Activated naive CD4-positive, alpha-beta T cell treated with anti-CD3 and anti-CD28 coated beads, Interleukin-2, amount 10 ng/mL, durations not matched to agents 7 days and 5 days (primary cell): ENCODE measurements around the gene SAMD14.
A peak's percentile ranks its signal among the peaks of the same experiment; 100 is the strongest.

Experiments
- CTCF ChIA-PET: fragments of 350-600 bp; sonication (Branson Sonifier 250); formaldehyde crosslinking; loops from one replicate; lab custom pipeline; 2021; ENCODE audit warnings: antibody characterized with exemption; lab: Charles Lee
- DNase-seq: peaks from one replicate; pipeline ENCODE4 v3.0.0-alpha.2; 2020
- H3K27ac Mint-ChIP-seq: one replicate; pipeline ENCODE4 v1.8.0; 2021; ENCODE audit warnings: mild to moderate bottlenecking, moderate library complexity, mixed read lengths
- H3K27me3 Mint-ChIP-seq: one replicate; pipeline ENCODE4 v1.8.0; 2021; ENCODE audit warnings: mild to moderate bottlenecking, mixed read lengths
- H3K36me3 Mint-ChIP-seq: one replicate; pipeline ENCODE4 v1.8.0; 2021; ENCODE audit warnings: mixed read lengths
- H3K4me1 Mint-ChIP-seq: one replicate; pipeline ENCODE4 v1.8.0; 2021; ENCODE audit warnings: mixed read lengths
- H3K4me3 Mint-ChIP-seq: one replicate; pipeline ENCODE4 v1.8.0; 2021; ENCODE audit warnings: mild to moderate bottlenecking, moderate library complexity, mixed read lengths
- H3K9me3 Mint-ChIP-seq: one replicate; pipeline ENCODE4 v1.8.0; 2021; ENCODE audit warnings: mixed read lengths

Gene SAMD14

GRCh38 chr17:50169881-50170459, 40.0 kb upstream of the SAMD14 start:
- no peak overlapping the region for H3K27ac Mint-ChIP-seq
- no peak for DNase-seq
- H3K9me3 Mint-ChIP-seq = no peaks in the 10 kb centered on the region
- peaks cover 51% of the 10 kb centered on the region for H3K27me3 Mint-ChIP-seq
- H3K4me1 Mint-ChIP-seq = peaks cover 16% of the 10 kb centered on the region
- H3K36me3 Mint-ChIP-seq = no peaks in the 10 kb centered on the region
- H3K4me3 Mint-ChIP-seq = no peak overlapping the region
- CTCF ChIA-PET = interaction anchor here (0.6 to 6.1 kb wide), 29 partner anchors 8 to 192 kb away, joined by 3 to 100 read pairs (median 5); partner anchors contain the start of genes COL1A1 and TMEM92

GRCh38 chr17:50169121-50169764, 39.3 kb upstream of the SAMD14 start:
- Mint-ChIP-seq H3K27me3 (peaks cover 49% of the 10 kb centered on the region), H3K9me3 (no peaks in the 10 kb centered on the region), H3K4me1 (peaks cover 16% of the 10 kb centered on the region), H3K36me3 (no peaks in the 10 kb centered on the region), H3K27ac (peak overlapping the region; percentile 6), H3K4me3 (peak overlapping the region; percentile 17)
- DNase-seq = peak; percentile 68
- CTCF ChIA-PET = interaction anchor here (0.6 to 6.1 kb wide), 29 partner anchors 9 to 193 kb away, joined by 3 to 100 read pairs (median 5); partner anchors contain the start of genes COL1A1 and TMEM92

DNA sequence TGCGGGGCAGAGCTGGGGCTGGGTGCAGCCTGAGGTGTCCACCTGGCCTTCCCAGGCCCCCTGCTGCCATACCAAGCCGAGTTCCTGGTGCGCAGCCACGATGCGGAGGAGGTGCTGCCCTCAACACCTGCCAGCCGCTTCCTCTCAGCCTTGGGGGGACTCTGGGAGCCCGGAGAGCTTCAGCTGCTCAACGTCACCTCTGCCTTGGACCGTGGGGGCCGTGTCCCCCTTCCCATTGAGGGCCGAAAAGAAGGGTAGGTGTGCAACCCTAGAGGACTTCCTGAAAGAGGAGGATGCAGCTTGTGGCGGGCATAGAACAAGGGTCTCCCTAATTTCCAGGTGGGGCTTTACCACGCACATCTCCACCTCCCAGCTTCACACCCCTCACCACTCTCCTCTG, 38.4 kb upstream of the SAMD14 start:
- Mint-ChIP-seq H3K36me3 (no peaks in the 10 kb centered on the region), H3K9me3 (no peaks in the 10 kb centered on the region), H3K4me3 (no peak overlapping the region), H3K4me1 (peaks cover 19% of the 10 kb centered on the region), H3K27me3 (peaks cover 53% of the 10 kb centered on the region), H3K27ac (no peak overlapping the region)
- CTCF ChIA-PET = interaction anchor here (0.6 to 6.1 kb wide), 9 partner anchors 10 to 129 kb away, joined by 3 to 100 read pairs (median 8); partner anchors contain the start of gene COL1A1
- DNase-seq = no peak

- Mint-ChIP-seq H3K27ac (no peak overlapping the region), H3K4me1 (peaks cover 23% of the 10 kb centered on the region), H3K4me3 (no peak overlapping the region), H3K9me3 (peaks cover 3% of the 10 kb centered on the region), H3K36me3 (peaks cover 2% of the 10 kb centered on the region), H3K27me3 (peaks cover 53% of the 10 kb centered on the region)
- DNase-seq = no peak
- CTCF ChIA-PET = interaction anchor here (1.6 to 6.1 kb wide), 3 partner anchors 27 to 130 kb away, joined by 8 to 100 read pairs (median 26); no protein-coding TSS in a partner anchor
Measured at GRCh38 chr17:50167371-50167770, 37.4 kb upstream of the SAMD14 start.

- no peak overlapping the region for H3K27ac Mint-ChIP-seq
- H3K4me3 Mint-ChIP-seq = no peak overlapping the region
- DNase-seq = no peak
- peaks cover 4% of the 10 kb centered on the region for H3K36me3 Mint-ChIP-seq
- CTCF ChIA-PET = interaction anchor here (1.5 to 2.4 kb wide), 2 partner anchors 7 to 31 kb away, joined by 6 to 13 read pairs; no protein-coding TSS in a partner anchor
- peaks cover 30% of the 10 kb centered on the region for H3K4me1 Mint-ChIP-seq
- H3K27me3 Mint-ChIP-seq = peaks cover 47% of the 10 kb centered on the region
- H3K9me3 Mint-ChIP-seq = peaks cover 5% of the 10 kb centered on the region
Measured at GRCh38 chr17:50166518-50167181, 36.7 kb upstream of the SAMD14 start.

DNA sequence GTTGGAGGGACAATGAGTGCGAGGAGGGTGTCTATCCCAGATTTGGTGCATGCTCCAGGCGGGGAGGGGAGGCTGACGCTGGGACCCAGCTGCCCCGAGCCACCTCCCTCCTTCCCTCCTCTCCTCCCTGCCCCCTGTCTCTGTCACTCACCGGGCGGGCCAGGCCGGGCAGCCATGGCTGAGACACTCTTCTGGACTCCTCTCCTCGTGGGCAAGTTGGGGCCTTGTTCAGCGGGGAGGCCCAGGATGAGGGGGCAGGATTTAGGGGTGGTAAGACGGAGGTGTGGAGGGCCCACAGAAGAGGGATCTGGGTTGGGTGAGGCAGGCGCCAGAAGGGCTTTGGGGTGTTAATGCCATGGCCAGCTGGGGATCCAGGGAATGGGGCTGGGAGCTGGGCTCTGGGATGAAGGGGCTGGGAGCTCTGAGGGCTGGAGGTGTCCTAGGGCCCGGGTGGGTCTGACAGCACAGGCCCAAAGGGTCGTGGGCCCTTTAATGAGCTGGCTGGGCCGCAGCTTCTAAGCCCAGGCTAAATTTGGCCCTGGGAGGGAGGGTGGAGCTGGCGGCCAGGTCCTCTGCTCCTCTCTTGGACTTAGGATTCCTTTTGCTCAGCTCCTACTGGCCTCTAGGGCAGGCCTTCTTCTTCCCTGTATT, 36.0 kb upstream of the SAMD14 start, which contains the start of gene SGCA:
SGCA (plus strand) TSS at position 139 of the 651 bp plus-strand sequence; CDS start at position 175, 36 bp downstream.
- DNase-seq = no peak
- Mint-ChIP-seq H3K4me3 (no peak within 1 kb of the TSS), H3K27me3 (peaks cover 46% of the 10 kb centered on the region), H3K27ac (no peak within 1 kb of the TSS), H3K4me1 (peaks cover 31% of the 10 kb centered on the region), H3K9me3 (peaks cover 7% of the 10 kb centered on the region), H3K36me3 (peaks cover 6% of the 10 kb centered on the region)
- CTCF ChIA-PET = interaction anchor here (1.0 to 2.4 kb wide), 5 partner anchors 8 to 72 kb away, joined by 3 to 13 read pairs (median 5); partner anchors contain the start of gene PDK2

GRCh38 chr17:50165466-50165865, 35.5 kb upstream of the SAMD14 start:
- Mint-ChIP-seq H3K4me1 (peaks cover 34% of the 10 kb centered on the region), H3K36me3 (peaks cover 6% of the 10 kb centered on the region), H3K9me3 (peaks cover 7% of the 10 kb centered on the region), H3K4me3 (no peak overlapping the region), H3K27me3 (peaks cover 49% of the 10 kb centered on the region), H3K27ac (no peak overlapping the region)
- CTCF ChIA-PET = interaction anchor here (1.0 to 2.4 kb wide), 5 partner anchors 9 to 71 kb away, joined by 3 to 13 read pairs (median 5); partner anchors contain the start of gene PDK2
- DNase-seq = no peak

DNA sequence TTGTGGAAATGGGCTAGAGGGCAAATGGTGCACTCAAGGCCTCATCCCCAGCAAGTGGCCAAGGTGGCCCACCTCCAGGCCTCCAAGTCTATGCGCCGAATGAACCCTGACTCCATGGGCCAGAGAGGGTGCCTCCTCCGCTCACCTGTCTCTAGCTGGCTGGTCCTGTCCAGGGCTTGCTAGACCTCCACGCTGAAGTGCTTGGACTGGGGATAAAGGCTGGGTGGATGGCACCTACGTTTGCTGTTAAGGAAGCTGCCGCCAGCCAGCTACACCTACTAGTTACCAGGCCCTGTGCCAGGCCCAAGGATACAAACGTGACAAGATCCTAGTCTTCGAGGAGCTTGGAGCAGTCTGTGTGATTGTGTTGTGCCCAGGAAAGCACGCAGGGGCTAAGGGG, 35.1 kb upstream of the SAMD14 start:
- Mint-ChIP-seq H3K27me3 (peaks cover 45% of the 10 kb centered on the region), H3K4me3 (no peak overlapping the region), H3K27ac (no peak overlapping the region), H3K4me1 (peaks cover 36% of the 10 kb centered on the region), H3K9me3 (peaks cover 7% of the 10 kb centered on the region), H3K36me3 (peaks cover 6% of the 10 kb centered on the region)
- CTCF ChIA-PET = interaction anchor here (1.0 to 2.4 kb wide), 5 partner anchors 9 to 71 kb away, joined by 3 to 13 read pairs (median 5); partner anchors contain the start of gene PDK2
- DNase-seq = no peak

GRCh38 chr17:50164697-50164988, 34.7 kb upstream of the SAMD14 start:
- CTCF ChIA-PET = interaction anchor here (1.4 to 2.4 kb wide), 2 partner anchors 25 to 33 kb away, joined by 5 to 13 read pairs; no protein-coding TSS in a partner anchor

GRCh38 chr17:50163843-50164696, 34.1 kb upstream of the SAMD14 start:
- Mint-ChIP-seq H3K27me3 (peaks cover 39% of the 10 kb centered on the region), H3K36me3 (peaks cover 6% of the 10 kb centered on the region), H3K4me3 (no peak overlapping the region), H3K4me1 (peaks cover 33% of the 10 kb centered on the region), H3K27ac (no peak overlapping the region), H3K9me3 (peaks cover 7% of the 10 kb centered on the region)
- CTCF ChIA-PET = interaction anchor here (0.9 to 1.1 kb wide), 3 partner anchors 15 to 51 kb away, joined by 3 to 4 read pairs (median 4); no protein-coding TSS in a partner anchor
- DNase-seq = no peak

More at GRCh38 chr17:50164697-50164988, 34.7 kb upstream of the SAMD14 start:
- Mint-ChIP-seq H3K4me3 (no peak overlapping the region), H3K4me1 (peaks cover 37% of the 10 kb centered on the region), H3K27me3 (peaks cover 42% of the 10 kb centered on the region), H3K36me3 (peaks cover 6% of the 10 kb centered on the region), H3K27ac (no peak overlapping the region), H3K9me3 (peaks cover 7% of the 10 kb centered on the region)
- no peak for DNase-seq

DNA sequence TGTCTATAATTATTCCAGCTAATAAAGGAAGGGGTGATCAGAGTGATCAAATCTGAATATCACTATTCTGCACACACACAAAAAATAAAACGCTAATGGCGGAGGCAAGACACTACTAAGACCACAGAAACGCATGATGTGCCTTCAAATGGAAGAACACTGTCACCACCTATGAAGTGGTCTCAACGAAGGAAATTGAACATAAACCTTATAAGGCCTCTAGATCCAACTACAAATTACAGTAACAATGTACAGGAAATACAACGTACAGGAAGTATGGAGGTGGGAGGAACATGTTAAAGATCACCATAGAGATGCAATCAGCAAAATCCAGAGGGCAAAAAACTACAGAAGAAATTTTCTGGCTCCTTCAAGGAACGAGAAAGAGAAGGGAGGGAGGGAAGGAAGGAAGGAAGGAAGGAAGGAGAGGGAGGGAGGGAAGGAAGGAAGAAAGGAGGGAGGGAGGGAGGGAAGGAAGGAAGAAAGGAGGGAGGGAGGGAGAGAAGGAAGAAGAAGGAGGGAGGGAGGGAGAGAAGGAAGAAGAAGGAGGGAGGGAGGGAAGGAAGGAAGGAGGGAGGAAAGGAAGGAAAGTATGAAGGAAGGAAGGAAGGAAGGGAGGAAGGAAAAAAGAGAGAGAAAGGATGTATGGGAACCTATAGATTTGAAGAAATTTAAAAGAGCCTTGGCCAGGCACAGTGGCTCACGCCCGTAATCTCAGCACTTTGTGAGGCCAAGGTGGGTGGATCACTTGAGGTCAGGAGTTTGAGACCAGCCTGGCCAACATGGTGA, 32.7 kb upstream of the SAMD14 start:
- no peak for DNase-seq
- Mint-ChIP-seq H3K27me3 (peaks cover 25% of the 10 kb centered on the region), H3K27ac (peak overlapping the region; percentile 68), H3K36me3 (peaks cover 6% of the 10 kb centered on the region), H3K4me3 (no peak overlapping the region), H3K9me3 (peaks cover 7% of the 10 kb centered on the region), H3K4me1 (peaks cover 39% of the 10 kb centered on the region)
- CTCF ChIA-PET = interaction anchor here (0.9 to 2.7 kb wide), 19 partner anchors 9 to 135 kb away, joined by 3 to 55 read pairs (median 5); partner anchors contain the start of genes PPP1R9B and SAMD14

DNA sequence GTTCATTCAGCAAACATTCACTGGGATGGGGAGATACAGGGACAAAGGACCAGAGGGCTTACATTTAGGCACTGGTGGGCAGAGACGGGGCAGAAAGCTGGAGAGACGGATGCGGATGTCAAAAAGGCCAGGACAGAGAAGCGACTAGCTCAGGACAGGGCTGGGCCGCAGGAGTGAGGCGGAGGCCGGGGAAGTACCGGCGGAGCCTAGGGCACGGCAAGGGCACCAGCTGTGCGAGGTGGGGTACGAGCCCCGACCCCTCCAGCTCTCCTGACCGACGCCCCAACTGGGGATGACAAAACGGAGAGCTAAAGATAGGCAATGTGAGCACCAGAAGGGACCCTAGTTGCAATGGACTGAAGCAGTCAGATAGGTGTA, 31.9 kb upstream of the SAMD14 start:
- Mint-ChIP-seq H3K36me3 (peaks cover 6% of the 10 kb centered on the region), H3K27ac (peak overlapping the region; percentile 83), H3K4me1 (peaks cover 46% of the 10 kb centered on the region), H3K27me3 (peaks cover 24% of the 10 kb centered on the region), H3K4me3 (peak overlapping the region; percentile 67), H3K9me3 (peaks cover 7% of the 10 kb centered on the region)
- DNase-seq = no peak
- CTCF ChIA-PET = interaction anchor here (0.9 to 2.7 kb wide), 20 partner anchors 10 to 136 kb away, joined by 3 to 55 read pairs (median 5); partner anchors contain the start of genes PPP1R9B and SAMD14
